ENCODE data around the gene TRIB2. TPM values are rescaled to one million over a fixed set of nuclear protein-coding genes. Genes with fewer than 3 reads are reported as not detected.

The TRIB2 gene
- total and polyA plus RNA-seq, 2 of the 4 experiments (the other 2 are of a cell fraction) = 12.0 to 12.7 TPM

DNA sequence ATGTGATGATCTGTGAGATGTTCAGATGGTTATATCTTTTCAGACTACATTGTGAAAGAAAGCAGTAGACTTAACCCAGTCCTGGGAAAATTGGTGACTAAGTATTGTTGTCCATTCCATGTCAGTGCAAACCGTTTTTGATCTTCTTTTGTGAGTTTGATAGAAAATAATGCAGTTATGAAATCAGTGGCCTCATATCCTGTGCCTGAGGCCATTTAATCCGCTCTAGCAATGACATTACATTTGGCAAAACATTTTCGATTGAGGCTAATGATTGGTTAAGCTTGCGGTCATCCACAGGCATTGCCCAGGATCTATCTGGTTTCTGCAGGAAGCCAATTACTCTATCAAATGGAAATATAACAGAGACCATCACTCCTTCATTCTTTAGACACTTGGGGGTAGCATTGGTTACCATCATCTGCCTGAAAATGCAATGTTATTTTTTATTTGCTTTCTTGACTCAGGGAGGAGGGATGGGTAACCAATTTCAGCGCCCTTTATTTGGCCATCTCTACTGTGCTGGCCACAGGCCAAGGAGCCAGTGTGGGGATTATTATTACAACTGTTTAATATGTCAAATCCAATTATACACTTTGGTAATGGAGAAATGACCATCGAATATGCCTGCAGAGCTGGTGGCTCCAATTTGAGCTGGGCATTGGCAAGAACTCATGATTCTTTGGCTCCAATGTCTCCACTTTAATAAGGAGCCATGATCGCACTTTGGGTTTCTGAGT lies 33.6 kb downstream of the TRIB2 start:
- Histone ChIP-seq H3K27ac (ENCODE audit: insufficient read depth, low read length) (no peak overlapping the region), H2BK120ac (ENCODE audit: low read depth, low read length) (no peak overlapping the region), H3K9me3 (ENCODE audit: control insufficient read depth, insufficient read depth, low read length) (no peaks in the 10 kb centered on the region), H3K4me2 (ENCODE audit: low read depth, low read length) (no peak overlapping the region), H2BK5ac (ENCODE audit: low read depth, low read length, poor library complexity, severe bottlenecking) (no peak overlapping the region), H2AK9ac (replicated peaks; ENCODE audit: low read depth, low read length, poor library complexity) (no peak overlapping the region), H3K9ac (ENCODE audit: low read depth, low read length) (no peak overlapping the region), H3K27me3 (ENCODE audit: control insufficient read depth, insufficient read depth, low read length) (no peaks in the 10 kb centered on the region), H3K36me3 (ENCODE audit: control insufficient read depth, insufficient read depth, low read length) (no peaks in the 10 kb centered on the region), H3K18ac (ENCODE audit: low read depth, low read length) (no peak overlapping the region), H3K14ac (replicated peaks; ENCODE audit: low read depth, low read length) (no peak overlapping the region), H3K56ac (ENCODE audit: extremely low read depth, insufficient read depth, low read length) (no peak overlapping the region), H3K4me3 (ENCODE audit: insufficient read depth, low read depth, low read length) (no peak overlapping the region), H2BK20ac (ENCODE audit: low read depth, low read length) (no peak overlapping the region), H3K4ac (ENCODE audit: low read depth, low read length) (no peak overlapping the region), H3K9me1 (ENCODE audit: insufficient read depth, low read length) (no peaks in the 10 kb centered on the region), H2BK15ac (ENCODE audit: low read depth, low read length) (no peak overlapping the region), H2AK5ac (ENCODE audit: low read depth, low read length) (no peak overlapping the region), H4K20me1 (ENCODE audit: insufficient read depth, low read length) (no peaks in the 10 kb centered on the region), H4K8ac (ENCODE audit: low read depth in 2 of 2, low read length in 2 of 2) (no peak overlapping the region), H2AFZ (replicated peaks; ENCODE audit: low read length, poor library complexity) (no peak overlapping the region), H4K91ac (ENCODE audit: insufficient read depth, low read depth, low read length) (no peak overlapping the region), H3K79me1 (ENCODE audit: low read depth in 1 of 2, low read length in 2 of 2) (no peaks in the 10 kb centered on the region), H3K4me1 (ENCODE audit: control insufficient read depth, insufficient read depth, low read length) (no peaks in the 10 kb centered on the region), H3K23ac (ENCODE audit: low read depth, low read length) (no peak overlapping the region), H4K5ac (ENCODE audit: low read depth, low read length) (no peak overlapping the region)
- POLR2A ChIA-PET (ENCODE audit: unreplicated experiment) = no interaction called here
- TF ChIP-seq SMC3 (IDR thresholded peaks at IDR 0.05; ENCODE audit: low read depth, low read length) = no peak
- TF ChIP-seq CHD1 (IDR thresholded peaks at IDR 0.05; ENCODE audit: low read depth, low read length) = no peak
- no peak for TF ChIP-seq RCOR1 (IDR thresholded peaks at IDR 0.05; ENCODE audit: insufficient replicate concordance, low read length)
- TF ChIP-seq CEBPB (IDR thresholded peaks at IDR 0.05; ENCODE audit: low read depth, low read length) = no peak
- no peak for TF ChIP-seq MXI1 (IDR thresholded peaks at IDR 0.05; ENCODE audit: borderline replicate concordance, low read depth, low read length)
- TF ChIP-seq, protein P1, sequence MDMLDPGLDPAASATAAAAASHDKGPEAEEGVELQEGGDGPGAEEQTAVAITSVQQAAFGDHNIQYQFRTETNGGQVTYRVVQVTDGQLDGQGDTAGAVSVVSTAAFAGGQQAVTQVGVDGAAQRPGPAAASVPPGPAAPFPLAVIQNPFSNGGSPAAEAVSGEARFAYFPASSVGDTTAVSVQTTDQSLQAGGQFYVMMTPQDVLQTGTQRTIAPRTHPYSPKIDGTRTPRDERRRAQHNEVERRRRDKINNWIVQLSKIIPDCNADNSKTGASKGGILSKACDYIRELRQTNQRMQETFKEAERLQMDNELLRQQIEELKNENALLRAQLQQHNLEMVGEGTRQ (IDR thresholded peaks at IDR 0.05; ENCODE audit: low read depth, low read length) = no peak
- no peak for TF ChIP-seq MAZ (IDR thresholded peaks at IDR 0.05; ENCODE audit: borderline replicate concordance, low read depth, low read length)
- no peak for TF ChIP-seq NFE2L2 (IDR thresholded peaks at IDR 0.05; ENCODE audit: low read depth, low read length)
- TF ChIP-seq POLR2A (IDR thresholded peaks at IDR 0.05; ENCODE audit: low read depth, low read length) = no peak
- no peak for TF ChIP-seq FOS (IDR thresholded peaks at IDR 0.05; ENCODE audit: low read depth, low read length)
- TF ChIP-seq RAD21 (IDR thresholded peaks at IDR 0.05; ENCODE audit: low read length) = no peak
- TF ChIP-seq RFX5 (IDR thresholded peaks at IDR 0.05; ENCODE audit: low read depth, low read length) = no peak
- TF ChIP-seq, protein P2, sequence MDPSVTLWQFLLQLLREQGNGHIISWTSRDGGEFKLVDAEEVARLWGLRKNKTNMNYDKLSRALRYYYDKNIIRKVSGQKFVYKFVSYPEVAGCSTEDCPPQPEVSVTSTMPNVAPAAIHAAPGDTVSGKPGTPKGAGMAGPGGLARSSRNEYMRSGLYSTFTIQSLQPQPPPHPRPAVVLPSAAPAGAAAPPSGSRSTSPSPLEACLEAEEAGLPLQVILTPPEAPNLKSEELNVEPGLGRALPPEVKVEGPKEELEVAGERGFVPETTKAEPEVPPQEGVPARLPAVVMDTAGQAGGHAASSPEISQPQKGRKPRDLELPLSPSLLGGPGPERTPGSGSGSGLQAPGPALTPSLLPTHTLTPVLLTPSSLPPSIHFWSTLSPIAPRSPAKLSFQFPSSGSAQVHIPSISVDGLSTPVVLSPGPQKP (IDR thresholded peaks at IDR 0.05; ENCODE audit: borderline replicate concordance, low read depth, low read length) = no peak
- TF ChIP-seq, protein P3, sequence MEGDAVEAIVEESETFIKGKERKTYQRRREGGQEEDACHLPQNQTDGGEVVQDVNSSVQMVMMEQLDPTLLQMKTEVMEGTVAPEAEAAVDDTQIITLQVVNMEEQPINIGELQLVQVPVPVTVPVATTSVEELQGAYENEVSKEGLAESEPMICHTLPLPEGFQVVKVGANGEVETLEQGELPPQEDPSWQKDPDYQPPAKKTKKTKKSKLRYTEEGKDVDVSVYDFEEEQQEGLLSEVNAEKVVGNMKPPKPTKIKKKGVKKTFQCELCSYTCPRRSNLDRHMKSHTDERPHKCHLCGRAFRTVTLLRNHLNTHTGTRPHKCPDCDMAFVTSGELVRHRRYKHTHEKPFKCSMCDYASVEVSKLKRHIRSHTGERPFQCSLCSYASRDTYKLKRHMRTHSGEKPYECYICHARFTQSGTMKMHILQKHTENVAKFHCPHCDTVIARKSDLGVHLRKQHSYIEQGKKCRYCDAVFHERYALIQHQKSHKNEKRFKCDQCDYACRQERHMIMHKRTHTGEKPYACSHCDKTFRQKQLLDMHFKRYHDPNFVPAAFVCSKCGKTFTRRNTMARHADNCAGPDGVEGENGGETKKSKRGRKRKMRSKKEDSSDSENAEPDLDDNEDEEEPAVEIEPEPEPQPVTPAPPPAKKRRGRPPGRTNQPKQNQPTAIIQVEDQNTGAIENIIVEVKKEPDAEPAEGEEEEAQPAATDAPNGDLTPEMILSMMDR (conservative IDR thresholded peaks at IDR 0.05; ENCODE audit: low read depth, low read length) = no peak
- no peak for TF ChIP-seq MAFK (IDR thresholded peaks at IDR 0.05; ENCODE audit: low read depth, low read length)
- TF ChIP-seq BHLHE40 (IDR thresholded peaks at IDR 0.05; ENCODE audit: low read depth, low read length) = no peak
- WGBS, 2 experiments (ENCODE audit: extremely low coverage in 2 of 2, insufficient read length in 1 of 2) = 63% methylated on average over 2 of the region's 7 CpGs; no CpG with 5 or more reads in 1 of the 2 experiments
- dilution Hi-C loops (cut with HindIII; ENCODE audit: low sequenced_read_pairs, unreplicated experiment) (no loop called here), intact Hi-C loops (cut with micrococcal nuclease) (no loop called here), in situ Hi-C loops (cut with MboI; ENCODE audit: low sequenced_read_pairs) (no loop called here)
- CTCF ChIA-PET = interaction anchor here (0.6 kb wide), 1 partner anchor 977 kb away, joined by 4 read pairs; no protein-coding TSS in a partner anchor
- BruUV-seq (replicated peaks) = no TSS peak
- DNase-seq = no peak
- no peak for ATAC-seq (ENCODE audit: low read depth)
